Neuronal stem cell (in vitro differentiated cells): ENCODE data around the gene HSD17B2.

ENCODE experiments used
- DNase-seq: peaks from one replicate; pipeline ENCODE4 v3.0.0-alpha.2; 2013; ENCODE audit warnings: low spot score
- H2AFZ ChIP-seq: one replicate; pipeline ENCODE4 v1.6.1; 2013; ENCODE audit warnings: mild to moderate bottlenecking, low read length, inconsistent platforms
- H2AK5ac ChIP-seq: 2 replicates; pipeline ENCODE4 v1.6.1; 2013; ENCODE audit warnings: low read depth, mild to moderate bottlenecking, inconsistent platforms, low read length, moderate library complexity, mixed read lengths
- H2BK120ac ChIP-seq: 2 replicates; pipeline ENCODE4 v1.6.1; 2013; ENCODE audit warnings: low read depth, mild to moderate bottlenecking, inconsistent platforms, low read length, moderate library complexity, mixed read lengths
- H2BK12ac ChIP-seq: one replicate; pipeline ENCODE4 v1.6.1; 2013; ENCODE audit warnings: low read length, inconsistent platforms
- H2BK15ac ChIP-seq: 2 replicates; pipeline ENCODE4 v1.6.1; 2013; ENCODE audit warnings: mild to moderate bottlenecking, low read length, inconsistent platforms, mixed read lengths
- H2BK5ac ChIP-seq: one replicate; pipeline ENCODE4 v1.6.1; 2013; ENCODE audit warnings: inconsistent platforms, mild to moderate bottlenecking, low read length, moderate library complexity
- H3K14ac ChIP-seq: one replicate; pipeline ENCODE4 v1.6.1; 2013; ENCODE audit warnings: low read length, inconsistent platforms
- H3K18ac ChIP-seq: 2 replicates; pipeline ENCODE4 v1.6.1; 2013; ENCODE audit warnings: low read length, inconsistent platforms
- H3K23ac ChIP-seq: 2 replicates; pipeline ENCODE4 v1.6.1; 2013; ENCODE audit warnings: low read depth, mild to moderate bottlenecking, mixed read lengths, low read length, inconsistent platforms; ENCODE audit not compliant: poor library complexity
- H3K27ac ChIP-seq: replicated peaks from 3 replicates; pipeline ENCODE4 v1.5.1; 2013; ENCODE audit warnings: low read length, inconsistent platforms
- H3K27me3 ChIP-seq, 3 experiments: 2 replicates each; pipeline ENCODE4 v1.6.1; 2013; ENCODE audit warnings: low read length in 3 of 3, mild to moderate bottlenecking in 2 of 3, inconsistent platforms in 1 of 3, low read depth in 1 of 3, mixed read lengths in 1 of 3, moderate library complexity in 1 of 3; ENCODE audit not compliant: control insufficient read depth in 3 of 3, insufficient read depth in 3 of 3
- H3K36me3 ChIP-seq, 2 donors: replicated peaks in 1 of 2; 2 replicates each; pipeline ENCODE4 v1.6.1; 2013; ENCODE audit warnings: low read length in 2 of 2; ENCODE audit not compliant: control insufficient read depth in 2 of 2, insufficient read depth in 2 of 2
- H3K4ac ChIP-seq: 2 replicates; pipeline ENCODE4 v1.6.1; 2013; ENCODE audit warnings: inconsistent platforms, mild to moderate bottlenecking, low read length, moderate library complexity
- H3K4me1 ChIP-seq, 2 donors: 1 replicate in 1 of 2; 2 replicates in 1 of 2; pipeline ENCODE4 v1.6.1; 2013; ENCODE audit warnings: low read length in 2 of 2, low read depth in 1 of 2; ENCODE audit not compliant: control insufficient read depth in 2 of 2, insufficient read depth in 1 of 2
- H3K4me2 ChIP-seq: one replicate; pipeline ENCODE4 v1.6.1; 2013; ENCODE audit warnings: mild to moderate bottlenecking, low read length, inconsistent platforms; ENCODE audit not compliant: insufficient read depth, poor library complexity, severe bottlenecking
- H3K4me3 ChIP-seq, 2 donors: 2 replicates each; pipeline ENCODE4 v1.5.1; 2013; ENCODE audit warnings: low read length in 2 of 2, mild to moderate bottlenecking in 2 of 2, inconsistent platforms in 1 of 2, moderate library complexity in 1 of 2
- H3K79me1 ChIP-seq: one replicate; pipeline ENCODE4 v1.6.1; 2013; ENCODE audit warnings: low read depth, mild to moderate bottlenecking, inconsistent platforms, low read length, moderate library complexity
- H3K9ac ChIP-seq: one replicate; pipeline ENCODE4 v1.6.1; 2013; ENCODE audit warnings: mild to moderate bottlenecking, low read depth, low read length, inconsistent platforms; ENCODE audit not compliant: poor library complexity
- H3K9me3 ChIP-seq, 2 donors: replicated peaks in 1 of 2; 2 replicates each; pipeline versions ENCODE3 to v1.6.1; 2013; ENCODE audit warnings: low read length in 2 of 2, mild to moderate bottlenecking in 2 of 2, inconsistent platforms in 1 of 2, low read depth in 1 of 2, mixed read lengths in 1 of 2, moderate library complexity in 1 of 2; ENCODE audit not compliant: control insufficient read depth in 2 of 2, insufficient read depth in 1 of 2
- H4K8ac ChIP-seq: one replicate; pipeline ENCODE4 v1.6.1; 2013; ENCODE audit warnings: low read depth, mild to moderate bottlenecking, inconsistent platforms, low read length, moderate library complexity
- H4K91ac ChIP-seq: one replicate; pipeline ENCODE4 v1.6.1; 2013; ENCODE audit warnings: low read length, low read depth, mild to moderate bottlenecking, inconsistent platforms; ENCODE audit not compliant: poor library complexity
- WGBS, 2 donors: extraction: QIAGEN DNeasy Blood & Tissue Kit; methylation state at CpG; one replicate each; pipeline ENCODE4 v1.1.7; 2013; ENCODE audit warnings: missing lambda C conversion rate in 2 of 2, mixed read lengths in 1 of 2; ENCODE audit not compliant: insufficient read length in 2 of 2, insufficient replicate concordance in 1 of 2; ENCODE audit errors: extremely low coverage in 2 of 2; 5-methylcytosine and 5-hydroxymethylcytosine counted together

HSD17B2 gene

GRCh38 chr16:82074019-82074558 lies 39.0 kb downstream of the HSD17B2 start:
- no peak overlapping the region for H3K4me2 ChIP-seq
- H3K27ac ChIP-seq, result no peak overlapping the region
- no peaks in the 10 kb centered on the region for H3K27me3 ChIP-seq
- H2AFZ ChIP-seq, result no peak overlapping the region
- H2BK15ac ChIP-seq, result no peak overlapping the region
- H2BK120ac ChIP-seq, result no peak overlapping the region
- no peak overlapping the region for H2BK5ac ChIP-seq
- DNase-seq, result no peak
- H3K4ac ChIP-seq, result no peak overlapping the region
- no peak overlapping the region for H3K4me3 ChIP-seq
- H3K36me3 ChIP-seq, result no peaks in the 10 kb centered on the region
- no peak overlapping the region for H3K23ac ChIP-seq
- no peak overlapping the region for H4K91ac ChIP-seq
- H2BK12ac ChIP-seq, result no peak overlapping the region
- H3K9ac ChIP-seq, result no peak overlapping the region
- no CpG with 5 or more reads among the region's 4 CpGs for WGBS, 2 donors
- no peaks in the 10 kb centered on the region for H3K9me3 ChIP-seq
- peaks cover 0 to 9% of the 10 kb centered on the region in 2 donors for H3K4me1 ChIP-seq
- H4K8ac ChIP-seq, result no peak overlapping the region
- H3K18ac ChIP-seq, result no peak overlapping the region
- H2AK5ac ChIP-seq, result no peak overlapping the region
- H3K79me1 ChIP-seq, result peaks cover 2% of the 10 kb centered on the region
- no peak overlapping the region for H3K14ac ChIP-seq

GRCh38 chr16:82078125-82078524 lies 43.1 kb downstream of the HSD17B2 start:
- Histone ChIP-seq H2BK12ac (no peak overlapping the region), H2AK5ac (no peak overlapping the region), H3K4me1 (no peaks in the 10 kb centered on the region), H3K18ac (no peak overlapping the region), H3K79me1 (no peaks in the 10 kb centered on the region), H2BK120ac (no peak overlapping the region), H3K9ac (no peak overlapping the region), H4K91ac (no peak overlapping the region), H3K4me2 (no peak overlapping the region), H3K27ac (no peak overlapping the region), H3K9me3 (no peaks in the 10 kb centered on the region), H3K4ac (no peak overlapping the region), H4K8ac (no peak overlapping the region), H3K36me3 (no peaks in the 10 kb centered on the region), H3K23ac (no peak overlapping the region), H3K27me3 (no peaks in the 10 kb centered on the region), H2BK5ac (no peak overlapping the region), H2BK15ac (no peak overlapping the region), H3K14ac (no peak overlapping the region), H3K4me3 (no peak overlapping the region), H2AFZ (no peak overlapping the region)
- no peak for DNase-seq
- no CpG with 5 or more reads among the region's 1 CpG for WGBS, 2 donors

GRCh38 chr16:82079892-82080291 lies 44.8 kb downstream of the HSD17B2 start:
- Histone ChIP-seq H3K14ac (no peak overlapping the region), H3K4me3 (no peak overlapping the region), H2AFZ (no peak overlapping the region), H4K8ac (no peak overlapping the region), H3K18ac (no peak overlapping the region), H3K23ac (no peak overlapping the region), H2BK12ac (no peak overlapping the region), H2BK120ac (no peak overlapping the region), H4K91ac (no peak overlapping the region), H3K4me1 (no peaks in the 10 kb centered on the region), H3K9me3 (no peaks in the 10 kb centered on the region), H3K36me3 (no peaks in the 10 kb centered on the region), H2BK15ac (no peak overlapping the region), H3K4ac (no peak overlapping the region), H3K9ac (no peak overlapping the region), H3K4me2 (no peak overlapping the region), H3K27ac (no peak overlapping the region), H3K27me3 (no peaks in the 10 kb centered on the region), H2AK5ac (no peak overlapping the region), H2BK5ac (no peak overlapping the region), H3K79me1 (no peaks in the 10 kb centered on the region)
- no peak for DNase-seq
- no CpG with 5 or more reads among the region's 3 CpGs for WGBS, 2 donors

- Histone ChIP-seq H4K8ac (no peak overlapping the region), H3K4ac (no peak overlapping the region), H3K9me3 (no peaks in the 10 kb centered on the region), H2AK5ac (no peak overlapping the region), H3K4me3 (no peak overlapping the region), H2BK12ac (no peak overlapping the region), H3K36me3 (no peaks in the 10 kb centered on the region), H2BK120ac (no peak overlapping the region), H3K23ac (no peak overlapping the region), H2BK5ac (no peak overlapping the region), H3K4me1 (no peaks in the 10 kb centered on the region), H3K18ac (no peak overlapping the region), H3K27ac (no peak overlapping the region), H3K14ac (no peak overlapping the region), H3K4me2 (no peak overlapping the region), H2AFZ (no peak overlapping the region), H3K9ac (no peak overlapping the region), H2BK15ac (no peak overlapping the region), H3K27me3 (no peaks in the 10 kb centered on the region), H4K91ac (no peak overlapping the region), H3K79me1 (no peaks in the 10 kb centered on the region)
- WGBS, 2 donors, result no CpG with 5 or more reads among the region's 3 CpGs
- DNase-seq, result no peak
Measured at GRCh38 chr16:82081264-82081663, 46.2 kb downstream of the HSD17B2 start.
